Endothelial cell (in vitro differentiated cells): ENCODE results near the gene DDX51. TPM values are rescaled to one million over a fixed set of nuclear protein-coding genes. Genes with fewer than 3 reads are reported as not detected.
A peak's percentile ranks its signal among the peaks of the same experiment; 100 is the strongest.
"Not testable (repeated sequence)": the region's sequence is repeated elsewhere in the genome, so short reads cannot be mapped to it uniquely, and the experiment has no call there.

ENCODE experiments used
- DNase-seq: peaks from one replicate; pipeline ENCODE4 v3.0.0; 2021; ENCODE audit warnings: low spot score
- H3K27ac Mint-ChIP-seq: one replicate; pipeline ENCODE4 v1.8.0; 2021; ENCODE audit warnings: mixed read lengths, inconsistent platforms; ENCODE audit not compliant: unreplicated experiment
- H3K27me3 Mint-ChIP-seq: one replicate; pipeline ENCODE4 v1.8.0; 2021; ENCODE audit warnings: mild to moderate bottlenecking, moderate library complexity, mixed read lengths, inconsistent platforms; ENCODE audit not compliant: unreplicated experiment
- H3K36me3 Mint-ChIP-seq: one replicate; pipeline ENCODE4 v1.8.0; 2021; ENCODE audit warnings: mild to moderate bottlenecking, low read depth, mixed read lengths, inconsistent platforms; ENCODE audit not compliant: unreplicated experiment
- H3K4me1 Mint-ChIP-seq: one replicate; pipeline ENCODE4 v1.8.0; 2021; ENCODE audit warnings: mild to moderate bottlenecking, mixed read lengths, inconsistent platforms; ENCODE audit not compliant: unreplicated experiment
- H3K4me3 Mint-ChIP-seq: one replicate; pipeline ENCODE4 v1.8.0; 2021; ENCODE audit warnings: mild to moderate bottlenecking, mixed read lengths, inconsistent platforms; ENCODE audit not compliant: unreplicated experiment
- H3K9me3 Mint-ChIP-seq: one replicate; pipeline ENCODE4 v1.8.0; 2021; ENCODE audit warnings: mixed read lengths, inconsistent platforms; ENCODE audit not compliant: unreplicated experiment
- CTCF ChIP-seq: fragments of 200-600 bp; sonication (generic); IDR thresholded peaks from one replicate; pipeline ENCODE4 v1.5.0; 2021; ENCODE audit warnings: antibody characterized with exemption; ENCODE audit not compliant: unreplicated experiment
- total RNA-seq: library from RNA; stranded (reverse); fragmentation: NEBNext Ultra II Directional; extraction: Animal tissue kit (Norgen Biotek cat#: 25700); gene quantifications from one replicate; pipeline ENCODE4 v1.2.1, GENCODE V29; 2021; ENCODE audit not compliant: unreplicated experiment

The DDX51 gene
- total RNA-seq, 1 donor from 2014 or later: 16.1 TPM

GRCh38 chr12:132138941-132139871, 4.9 kb downstream of the DDX51 start:
- Mint-ChIP-seq H3K27me3 (peaks cover 15% of the 10 kb centered on the region), H3K27ac (peak overlapping the region; percentile 18), H3K4me3 (peak overlapping the region; percentile 76), H3K4me1 (peaks cover 3% of the 10 kb centered on the region), H3K36me3 (peaks cover 20% of the 10 kb centered on the region), H3K9me3 (no peaks in the 10 kb centered on the region)
- DNase-seq: no peak
- no peak for TF ChIP-seq CTCF

GRCh38 chr12:132137483-132138125, 6.5 kb downstream of the DDX51 start:
- Mint-ChIP-seq H3K4me1 (no peaks in the 10 kb centered on the region), H3K36me3 (peaks cover 16% of the 10 kb centered on the region), H3K27ac (peak overlapping the region; percentile 48), H3K9me3 (no peaks in the 10 kb centered on the region), H3K27me3 (peaks cover 16% of the 10 kb centered on the region), H3K4me3 (peak overlapping the region; percentile 26)
- DNase-seq: no peak
- TF ChIP-seq CTCF: no peak

- not testable (repeated sequence) for DNase-seq, H3K4me1 Mint-ChIP-seq, H3K9me3 Mint-ChIP-seq, H3K27ac Mint-ChIP-seq
- peaks cover 22% of the 10 kb centered on the region for H3K36me3 Mint-ChIP-seq
- H3K4me3 Mint-ChIP-seq: peak overlapping the region; percentile 51
- peaks cover 20% of the 10 kb centered on the region for H3K27me3 Mint-ChIP-seq
Measured at GRCh38 chr12:132136226-132136625, 7.9 kb downstream of the DDX51 start.

- peaks cover 18% of the 10 kb centered on the region for H3K27me3 Mint-ChIP-seq
- peaks cover 33% of the 10 kb centered on the region for H3K36me3 Mint-ChIP-seq
- not testable (repeated sequence) for H3K9me3 Mint-ChIP-seq, H3K27ac Mint-ChIP-seq, DNase-seq, H3K4me1 Mint-ChIP-seq, H3K4me3 Mint-ChIP-seq
Measured at GRCh38 chr12:132134653-132135183, 9.4 kb downstream of the DDX51 start.

- Mint-ChIP-seq H3K4me3 (peak overlapping the region; percentile 42), H3K36me3 (peaks cover 36% of the 10 kb centered on the region), H3K4me1 (no peaks in the 10 kb centered on the region), H3K27me3 (peaks cover 19% of the 10 kb centered on the region), H3K27ac (no peak overlapping the region), H3K9me3 (peaks cover 2% of the 10 kb centered on the region)
- TF ChIP-seq CTCF: no peak
- DNase-seq: no peak
Measured at GRCh38 chr12:132133952-132134652, 10.0 kb downstream of the DDX51 start.
